Ishikawa (cell line): ENCODE results near the gene SLX1A.

Experiments used
- CREB1 ChIP-seq: IDR thresholded peaks from 2 replicates; pipeline ENCODE4 v1.6.1; 2012; ENCODE audit warnings: low read depth
- EP300 ChIP-seq: IDR thresholded peaks from 2 replicates; pipeline ENCODE4 v1.6.1; 2012; ENCODE audit warnings: borderline replicate concordance
- FOXM1 ChIP-seq: IDR thresholded peaks from 2 replicates; pipeline ENCODE4 v1.6.1; 2012; ENCODE audit warnings: low read depth, borderline replicate concordance
- TAF1 ChIP-seq: IDR thresholded peaks from 2 replicates; pipeline ENCODE4 v1.6.1; 2012; ENCODE audit warnings: low read depth, mild to moderate bottlenecking

DNA sequence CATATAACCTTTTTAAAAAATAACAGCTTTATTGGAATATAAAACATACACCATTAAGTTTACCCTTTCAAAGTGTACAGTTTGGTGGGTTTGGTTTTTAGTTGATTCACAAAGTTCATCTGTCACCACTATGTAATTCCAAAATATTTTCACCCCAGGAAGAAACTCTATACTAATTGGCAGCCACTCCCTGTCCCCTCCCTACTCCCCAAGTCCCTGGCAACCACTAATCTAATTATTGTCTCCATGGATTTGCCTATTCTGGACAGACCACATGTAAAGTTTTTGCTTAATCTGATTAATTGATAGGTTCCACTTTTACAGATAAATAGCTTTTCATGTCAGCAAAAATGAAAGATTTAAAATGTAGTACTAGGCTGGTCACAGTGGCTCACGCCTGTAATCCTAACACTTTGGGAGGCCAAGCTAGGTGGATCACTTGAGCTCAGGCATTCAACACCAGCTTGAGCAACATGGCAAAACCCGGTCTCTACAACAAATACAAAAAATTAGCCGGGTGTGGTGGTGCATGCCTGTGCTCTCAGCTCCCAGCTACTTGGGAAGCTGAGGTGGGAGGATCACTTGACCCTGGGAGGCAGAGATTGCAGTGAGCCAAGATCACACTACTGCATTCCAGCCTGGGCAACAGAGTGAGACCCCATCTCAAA, 45.7 kb upstream of the SLX1A start:
- no peak for TF ChIP-seq TAF1
- TF ChIP-seq CREB1: no peak
- TF ChIP-seq EP300: no peak
- no peak for TF ChIP-seq FOXM1
